HG03354 (cell line): ENCODE data around the gene SACM1L.

Experiments used
- ATAC-seq: cut with Tn5 transposase; IDR thresholded peaks from one replicate; pipeline ENCODE4 v1.9.1; 2021; ENCODE audit warnings: mild to moderate bottlenecking; ENCODE audit not compliant: unreplicated experiment, poor library complexity, severe bottlenecking

SACM1L gene, protein sequence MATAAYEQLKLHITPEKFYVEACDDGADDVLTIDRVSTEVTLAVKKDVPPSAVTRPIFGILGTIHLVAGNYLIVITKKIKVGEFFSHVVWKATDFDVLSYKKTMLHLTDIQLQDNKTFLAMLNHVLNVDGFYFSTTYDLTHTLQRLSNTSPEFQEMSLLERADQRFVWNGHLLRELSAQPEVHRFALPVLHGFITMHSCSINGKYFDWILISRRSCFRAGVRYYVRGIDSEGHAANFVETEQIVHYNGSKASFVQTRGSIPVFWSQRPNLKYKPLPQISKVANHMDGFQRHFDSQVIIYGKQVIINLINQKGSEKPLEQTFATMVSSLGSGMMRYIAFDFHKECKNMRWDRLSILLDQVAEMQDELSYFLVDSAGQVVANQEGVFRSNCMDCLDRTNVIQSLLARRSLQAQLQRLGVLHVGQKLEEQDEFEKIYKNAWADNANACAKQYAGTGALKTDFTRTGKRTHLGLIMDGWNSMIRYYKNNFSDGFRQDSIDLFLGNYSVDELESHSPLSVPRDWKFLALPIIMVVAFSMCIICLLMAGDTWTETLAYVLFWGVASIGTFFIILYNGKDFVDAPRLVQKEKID

GRCh38 chr3:45688882-45689786 is at the start of gene SACM1L:
SACM1L (plus strand) TSS chr3:45689396; CDS start chr3:45689466, 70 bp downstream.
- ATAC-seq: peak; percentile 87

GRCh38 chr3:45640091-45640507 is 49.1 kb upstream of the SACM1L start:
- ATAC-seq: no peak

DNA sequence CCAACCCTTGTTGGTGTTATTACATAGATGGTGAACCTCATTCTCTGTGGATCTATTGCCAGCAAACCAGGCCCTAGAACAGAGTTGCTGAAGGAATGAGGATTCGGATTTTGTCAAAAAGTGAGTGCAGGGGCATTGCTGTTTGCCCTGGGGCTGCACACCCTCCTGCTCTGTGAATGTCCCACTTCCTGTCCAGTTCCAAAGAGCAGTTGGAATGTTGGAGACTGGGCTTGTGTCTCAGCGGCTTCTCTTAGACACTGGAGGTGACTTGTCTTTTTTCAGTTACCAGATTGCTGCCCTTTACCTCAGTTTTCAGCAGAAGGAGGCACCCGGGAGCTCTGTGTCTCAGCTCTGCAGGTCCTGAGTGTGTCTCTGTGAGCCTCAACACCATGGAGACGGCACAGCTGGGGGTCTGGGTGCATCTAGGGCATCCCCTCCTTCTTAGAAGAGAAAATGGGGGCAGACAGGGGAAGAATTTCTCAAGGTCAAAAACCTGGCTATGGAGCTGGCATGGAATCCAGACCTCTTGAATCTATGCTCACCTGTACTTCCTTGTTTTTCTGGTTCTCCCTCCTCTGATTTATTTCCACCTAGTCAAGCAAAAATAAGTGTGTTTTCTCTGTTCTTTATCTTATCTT is 48.4 kb upstream of the SACM1L start:
- no peak for ATAC-seq

DNA sequence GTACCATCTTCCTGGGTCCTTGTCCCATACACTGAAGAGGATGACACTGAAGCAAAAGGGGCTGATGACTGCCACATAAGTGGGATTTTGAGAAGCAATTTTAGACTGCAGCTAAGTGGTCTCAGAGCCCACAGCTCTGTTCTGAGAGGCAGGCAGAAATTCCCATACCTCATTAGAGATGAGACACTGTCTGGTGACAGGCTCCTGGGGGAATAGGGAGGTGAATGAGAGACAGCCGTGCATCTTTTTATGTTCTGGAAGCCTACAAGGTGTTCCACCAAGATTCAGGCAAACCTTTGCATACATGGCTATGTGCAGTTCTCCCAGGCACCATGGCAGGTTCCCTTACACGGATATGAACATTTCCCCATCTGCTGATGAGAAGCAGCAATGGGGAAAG is 47.4 kb upstream of the SACM1L start:
- no peak for ATAC-seq

DNA sequence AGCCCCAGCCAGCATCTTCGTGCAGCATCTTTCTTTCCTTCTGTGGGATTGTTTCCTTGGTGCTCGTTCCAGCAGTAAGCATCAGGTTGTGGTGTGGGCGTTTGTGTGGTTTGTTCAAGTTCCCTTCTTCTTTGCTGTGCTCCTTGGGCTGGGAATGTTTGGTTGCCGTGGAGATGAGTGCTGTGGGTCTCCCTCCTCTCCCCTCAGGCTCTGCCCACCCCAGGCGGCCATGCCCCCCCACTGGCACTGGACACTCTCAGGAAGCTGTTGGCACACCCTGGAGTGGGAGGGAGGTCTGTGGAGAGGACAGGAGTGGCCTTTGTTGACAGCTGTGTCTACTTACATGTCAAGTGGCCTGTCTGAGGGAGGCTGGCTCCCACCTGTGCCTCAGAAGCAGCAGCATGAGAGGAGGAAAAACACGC is 46.5 kb upstream of the SACM1L start:
- no peak for ATAC-seq

DNA sequence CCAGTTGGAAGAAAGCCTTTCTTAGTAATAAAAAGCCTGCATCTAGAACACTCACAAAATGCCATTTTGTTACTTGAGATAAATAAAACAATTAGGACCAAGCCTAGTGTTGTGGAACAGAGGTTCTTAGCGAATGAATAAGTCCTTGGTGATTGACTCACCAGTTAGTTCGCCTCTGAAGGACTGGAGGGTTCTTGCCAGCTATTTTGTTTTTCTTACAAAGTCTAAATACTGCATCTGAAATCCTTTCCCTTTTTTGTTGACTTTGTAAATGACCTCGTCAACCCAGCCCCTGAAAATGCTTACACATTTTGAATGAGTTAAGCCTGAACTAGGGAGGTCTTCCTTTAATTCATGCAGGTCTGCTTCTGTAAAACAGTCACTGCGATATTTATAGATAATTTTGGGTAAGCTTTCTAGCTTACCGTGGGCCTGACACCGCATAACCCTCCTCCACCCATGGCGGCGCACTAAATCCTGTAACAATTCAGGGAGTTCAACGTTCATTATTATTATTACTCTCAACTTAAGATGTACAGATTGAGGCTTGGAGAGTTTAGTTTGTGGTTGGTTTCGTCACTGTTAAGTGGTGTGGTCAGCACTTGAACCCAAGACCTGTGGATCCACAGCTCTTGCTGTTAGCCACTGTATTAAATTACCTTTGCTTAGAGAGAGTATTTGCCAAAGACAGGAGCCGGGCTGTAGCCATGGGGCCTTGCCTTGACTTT is 45.0 kb upstream of the SACM1L start:
- ATAC-seq: no peak

- ATAC-seq: no peak
Observed at GRCh38 chr3:45644791-45645201, 44.4 kb upstream of the SACM1L start.

GRCh38 chr3:45646051-45646585 is 43.1 kb upstream of the SACM1L start:
- no peak for ATAC-seq

GRCh38 chr3:45647148-45647619 is 42.0 kb upstream of the SACM1L start:
- no peak for ATAC-seq

DNA sequence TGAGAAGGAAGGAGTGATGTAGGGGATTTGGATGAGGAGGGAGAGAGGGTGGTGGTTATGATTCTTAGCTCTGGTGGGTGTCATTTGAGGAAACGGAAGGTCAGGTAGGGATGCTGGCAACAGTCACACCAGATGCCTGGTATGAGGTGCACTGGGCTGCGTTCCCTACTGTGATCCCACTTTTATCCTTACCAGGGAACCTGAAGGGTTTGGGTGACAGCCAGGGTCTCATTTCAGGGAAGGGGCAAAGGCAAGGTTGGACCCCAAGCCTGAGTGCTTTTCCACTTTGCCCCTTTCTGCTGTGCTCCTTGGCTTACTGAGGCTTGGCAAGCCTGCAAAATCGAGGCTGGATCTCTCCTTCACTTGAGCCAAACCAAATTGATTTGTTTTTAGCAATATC is 36.0 kb upstream of the SACM1L start:
- no peak for ATAC-seq

DNA sequence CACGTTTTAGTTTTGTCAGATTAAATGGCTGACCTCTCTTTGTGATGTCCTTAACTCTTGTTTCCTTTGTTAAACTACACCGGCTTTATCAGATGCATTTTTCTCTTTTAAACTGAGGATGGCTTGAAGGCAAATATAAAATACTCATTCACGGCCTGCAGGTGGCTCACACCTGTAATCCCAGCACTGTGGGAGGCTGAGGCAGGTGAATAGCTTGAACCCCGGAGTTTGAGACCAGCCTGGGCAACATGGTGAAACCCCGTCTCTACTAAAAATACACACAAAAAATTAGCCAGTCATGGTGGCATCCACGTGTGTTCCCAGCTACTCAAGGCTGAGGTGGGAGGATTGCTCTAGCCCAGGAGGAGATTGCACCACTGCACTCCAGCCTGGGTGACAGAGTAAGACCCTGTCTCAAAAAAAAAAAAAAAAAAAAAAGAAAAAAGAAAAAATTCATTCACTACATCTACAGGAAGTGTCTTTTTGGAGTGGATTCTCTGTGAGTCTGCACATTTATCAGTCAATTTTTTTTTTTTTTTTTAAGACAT is 34.7 kb upstream of the SACM1L start:
- ATAC-seq: no peak

DNA sequence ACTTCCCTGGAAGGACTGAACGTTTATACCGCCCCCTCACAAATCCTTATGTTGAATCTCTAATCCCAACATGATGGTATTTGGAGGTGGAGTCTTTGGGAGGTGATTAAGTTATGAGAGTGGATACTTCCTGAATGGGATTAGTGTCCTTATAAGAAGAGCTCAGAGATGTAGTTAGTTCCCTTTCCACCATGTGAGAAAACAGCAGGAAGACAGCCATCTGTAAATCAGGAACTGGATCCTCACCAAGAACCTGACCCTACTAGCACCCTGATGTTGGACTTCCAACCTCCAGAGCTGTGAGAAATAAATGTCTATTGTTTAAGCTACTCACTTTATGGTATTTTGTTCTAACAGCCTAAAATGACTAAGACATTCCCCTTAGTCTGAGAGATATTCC is 33.3 kb upstream of the SACM1L start:
- ATAC-seq: no peak

GRCh38 chr3:45656575-45657363 is 32.4 kb upstream of the SACM1L start:
- peak; percentile 76 for ATAC-seq

DNA sequence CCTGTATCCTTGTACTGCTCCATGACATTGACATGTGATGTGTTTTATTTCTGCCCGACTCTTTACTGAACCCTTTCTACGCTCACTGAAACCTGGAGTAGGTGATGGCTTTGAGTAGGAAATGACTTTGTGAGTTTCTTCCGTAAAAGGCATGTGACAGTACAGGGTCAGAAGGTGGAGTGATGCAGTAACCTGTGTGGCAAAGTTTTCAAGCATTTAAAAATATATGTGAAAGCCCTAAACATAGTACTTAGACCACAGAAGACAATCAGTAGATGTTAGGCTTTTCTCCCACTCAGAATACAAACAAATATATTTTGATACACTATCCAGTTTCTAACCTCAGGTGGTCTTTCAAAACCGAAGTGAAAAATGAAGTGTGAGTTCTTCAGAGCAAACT is 31.3 kb upstream of the SACM1L start:
- peak; percentile 46 for ATAC-seq

GRCh38 chr3:45659661-45660566 is 29.3 kb upstream of the SACM1L start:
- no peak for ATAC-seq

- ATAC-seq: no peak
Observed at GRCh38 chr3:45660567-45660901, 28.7 kb upstream of the SACM1L start.

GRCh38 chr3:45664578-45664977 is 24.6 kb upstream of the SACM1L start:
- peak; percentile 90 for ATAC-seq
